Endothelial cell of umbilical vein (primary cell): ENCODE measurements around the gene CAPNS1.

Source experiments
- EZH2 ChIP-seq: IDR thresholded peaks from 2 replicates; pipeline ENCODE4 v1.6.1; 2012; ENCODE audit warnings: borderline replicate concordance, low read depth, mild to moderate bottlenecking, moderate library complexity, low read length, inconsistent platforms; ENCODE audit not compliant: severe bottlenecking
- JUN ChIP-seq: IDR thresholded peaks from 2 replicates; pipeline ENCODE4 v1.6.1; 2011; ENCODE audit warnings: borderline replicate concordance, low read depth; ENCODE audit not compliant: insufficient read length, insufficient read depth
- MYC ChIP-seq: IDR thresholded peaks from one replicate; pipeline ENCODE4 v1.6.1; 2011; ENCODE audit warnings: mild to moderate bottlenecking, low read depth, low read length
- POLR2A ChIP-seq: IDR thresholded peaks from 2 replicates; pipeline ENCODE4 v1.6.1; 2012; ENCODE audit warnings: low read depth, mild to moderate bottlenecking, control low read depth, low read length
- POLR2AphosphoS5 ChIP-seq: IDR thresholded peaks from 2 replicates; pipeline ENCODE4 v1.6.1; 2012; ENCODE audit warnings: low read depth, mild to moderate bottlenecking, control low read depth, low read length, moderate library complexity; ENCODE audit not compliant: insufficient read depth
- TF ChIP-seq, protein P1 (sequence below), 2 donors: IDR thresholded peaks; 1 replicate in 1 of 2; 2 replicates in 1 of 2; pipeline ENCODE4 v1.5.1; 2011; ENCODE audit warnings: low read length in 2 of 2, mild to moderate bottlenecking in 2 of 2, moderate library complexity in 2 of 2, control low read depth in 1 of 2, inconsistent platforms in 1 of 2, low read depth in 1 of 2; ENCODE audit not compliant: insufficient read depth in 1 of 2; ENCODE audit errors: extremely low read depth in 1 of 2

DNA sequence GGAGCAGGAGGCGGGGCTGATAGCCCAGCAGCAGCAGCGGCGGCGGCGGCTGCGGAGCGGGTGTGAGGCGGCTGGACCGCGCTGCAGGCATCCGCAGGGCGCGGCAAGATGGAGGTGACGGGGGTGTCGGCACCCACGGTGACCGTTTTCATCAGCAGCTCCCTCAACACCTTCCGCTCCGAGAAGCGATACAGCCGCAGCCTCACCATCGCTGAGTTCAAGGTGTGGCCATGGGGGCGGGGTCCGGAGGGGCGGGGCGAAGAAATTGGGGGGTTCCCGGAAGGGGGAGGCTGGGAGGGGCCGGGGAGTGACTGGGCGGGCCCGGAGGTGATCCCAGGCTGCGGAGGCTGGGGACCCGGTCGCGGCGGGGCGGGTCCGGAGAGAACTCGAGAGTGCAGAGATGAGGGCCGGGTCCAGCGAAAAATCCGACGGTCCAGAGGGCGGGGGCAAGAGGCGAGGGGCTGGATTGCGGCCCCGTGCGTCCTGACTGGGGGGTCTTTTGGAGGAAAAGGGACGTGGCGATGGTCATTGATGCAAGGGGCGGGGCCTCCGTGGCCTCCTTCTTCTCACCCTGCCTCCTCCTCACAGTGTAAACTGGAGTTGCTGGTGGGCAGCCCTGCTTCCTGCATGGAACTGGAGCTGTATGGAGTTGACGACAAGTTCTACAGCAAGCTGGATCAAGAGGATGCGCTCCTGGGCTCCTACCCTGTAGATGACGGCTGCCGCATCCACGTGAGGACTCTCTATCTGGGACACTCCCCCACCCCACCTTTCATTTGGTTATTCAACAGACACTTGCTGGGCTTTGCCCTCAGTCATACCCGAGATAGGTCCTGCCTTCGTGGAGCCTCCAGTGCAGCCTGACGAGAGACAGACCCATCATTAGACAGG lies 24.2 kb upstream of the CAPNS1 start, which contains the start of gene TBCB:
- TF ChIP-seq POLR2A, result peak; percentile 53
- TF ChIP-seq, protein P1, sequence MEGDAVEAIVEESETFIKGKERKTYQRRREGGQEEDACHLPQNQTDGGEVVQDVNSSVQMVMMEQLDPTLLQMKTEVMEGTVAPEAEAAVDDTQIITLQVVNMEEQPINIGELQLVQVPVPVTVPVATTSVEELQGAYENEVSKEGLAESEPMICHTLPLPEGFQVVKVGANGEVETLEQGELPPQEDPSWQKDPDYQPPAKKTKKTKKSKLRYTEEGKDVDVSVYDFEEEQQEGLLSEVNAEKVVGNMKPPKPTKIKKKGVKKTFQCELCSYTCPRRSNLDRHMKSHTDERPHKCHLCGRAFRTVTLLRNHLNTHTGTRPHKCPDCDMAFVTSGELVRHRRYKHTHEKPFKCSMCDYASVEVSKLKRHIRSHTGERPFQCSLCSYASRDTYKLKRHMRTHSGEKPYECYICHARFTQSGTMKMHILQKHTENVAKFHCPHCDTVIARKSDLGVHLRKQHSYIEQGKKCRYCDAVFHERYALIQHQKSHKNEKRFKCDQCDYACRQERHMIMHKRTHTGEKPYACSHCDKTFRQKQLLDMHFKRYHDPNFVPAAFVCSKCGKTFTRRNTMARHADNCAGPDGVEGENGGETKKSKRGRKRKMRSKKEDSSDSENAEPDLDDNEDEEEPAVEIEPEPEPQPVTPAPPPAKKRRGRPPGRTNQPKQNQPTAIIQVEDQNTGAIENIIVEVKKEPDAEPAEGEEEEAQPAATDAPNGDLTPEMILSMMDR (IDR thresholded peaks at IDR 0.05; ENCODE audit: extremely low read depth in 1 of 2, insufficient read depth in 1 of 2, low read depth in 1 of 2, low read length in 2 of 2), result no peak
- TF ChIP-seq POLR2AphosphoS5, result no peak
- TF ChIP-seq JUN, result no peak
- TF ChIP-seq MYC, result peak; percentile 29
- no peak for TF ChIP-seq EZH2
